RPMI7951 (cell line): ENCODE data around the gene MFAP4. TPM values are rescaled to one million over a fixed set of nuclear protein-coding genes. Genes with fewer than 3 reads are reported as not detected.

Source experiments
- DNase-seq: peaks from one replicate; pipeline ENCODE4 v3.0.0-alpha.2; 2012; ENCODE audit warnings: low read depth
- total RNA-seq: library from RNA; depleted of rRNA; stranded (reverse); fragments of >200 nt; shearing (Covaris generic); gene quantifications from 2 replicates; pipeline ENCODE4 v1.2.3, GENCODE V29; 2014

The MFAP4 gene
- total RNA-seq, 1 experiment from 2014 or later = 5.2 TPM

- DNase-seq = no peak
Observed at GRCh38 chr17:19410091-19410490, 23.1 kb upstream of the MFAP4 start.

DNA sequence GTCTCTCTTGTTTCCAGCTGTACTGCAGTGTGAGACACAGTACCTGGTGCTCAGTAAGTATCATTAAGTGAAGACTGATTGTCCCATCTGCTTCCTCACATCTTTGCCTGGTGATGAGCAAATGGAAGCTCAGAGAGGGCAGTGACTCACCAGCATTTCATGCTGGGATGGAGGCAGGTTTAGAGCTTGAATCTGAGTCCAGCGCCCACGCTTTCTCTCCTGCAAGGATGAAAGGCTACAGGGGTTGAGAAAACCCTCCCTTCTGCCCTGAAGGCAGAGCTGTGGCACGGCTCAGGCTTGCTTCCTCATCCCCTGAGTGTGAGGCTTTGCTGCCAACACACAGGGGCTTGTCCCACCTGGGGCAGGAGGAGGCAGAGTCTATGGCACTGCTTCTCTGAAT lies 22.5 kb upstream of the MFAP4 start:
- peak; percentile 80 for DNase-seq

- no peak for DNase-seq
Observed at GRCh38 chr17:19409066-19409465, 22.1 kb upstream of the MFAP4 start.

GRCh38 chr17:19408346-19408710 lies 21.3 kb upstream of the MFAP4 start:
- DNase-seq = no peak

GRCh38 chr17:19407601-19408345 lies 20.8 kb upstream of the MFAP4 start:
- DNase-seq = no peak

- no peak for DNase-seq
Observed at GRCh38 chr17:19405114-19405513, 18.1 kb upstream of the MFAP4 start.

DNA sequence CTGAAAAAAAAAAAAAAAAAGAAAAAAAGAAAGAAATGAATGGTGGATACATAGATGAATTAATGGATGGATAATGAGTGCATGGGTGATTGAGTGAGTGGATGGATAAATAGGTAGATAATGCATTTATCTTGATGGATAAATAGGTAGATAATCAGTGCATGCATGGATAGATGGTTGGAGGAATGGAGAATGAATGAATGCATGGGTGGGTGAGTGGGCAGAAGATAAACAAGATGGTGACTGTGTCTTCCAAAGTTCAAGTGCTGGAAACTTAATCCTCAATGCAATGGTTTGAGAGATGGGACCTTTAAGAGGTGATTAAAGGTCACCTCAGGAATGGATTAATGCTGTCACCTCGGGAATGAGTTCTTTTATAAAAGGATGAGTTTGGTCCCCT lies 17.3 kb upstream of the MFAP4 start:
- DNase-seq = no peak

DNA sequence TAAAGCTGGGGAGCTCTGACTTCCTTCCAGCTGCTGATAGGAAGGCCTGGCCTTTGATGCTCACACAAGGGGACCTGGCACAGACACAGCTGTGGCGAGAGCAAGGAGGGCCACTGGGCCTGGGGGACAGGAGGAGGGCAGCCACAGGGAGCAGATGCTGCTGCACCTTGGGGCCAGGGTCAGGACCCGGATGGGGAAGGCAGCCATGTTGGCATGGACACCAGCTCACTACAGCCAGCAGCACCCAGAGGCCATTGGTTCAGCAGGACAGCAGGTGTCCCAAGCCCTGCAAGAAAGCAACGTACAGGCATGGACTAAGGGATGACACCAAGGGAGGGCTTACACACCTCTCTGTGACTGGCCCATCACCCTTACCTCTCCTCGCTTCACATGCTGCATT lies 16.0 kb upstream of the MFAP4 start:
- DNase-seq = no peak

- no peak for DNase-seq
Observed at GRCh38 chr17:19402171-19402570, 15.2 kb upstream of the MFAP4 start.

DNA sequence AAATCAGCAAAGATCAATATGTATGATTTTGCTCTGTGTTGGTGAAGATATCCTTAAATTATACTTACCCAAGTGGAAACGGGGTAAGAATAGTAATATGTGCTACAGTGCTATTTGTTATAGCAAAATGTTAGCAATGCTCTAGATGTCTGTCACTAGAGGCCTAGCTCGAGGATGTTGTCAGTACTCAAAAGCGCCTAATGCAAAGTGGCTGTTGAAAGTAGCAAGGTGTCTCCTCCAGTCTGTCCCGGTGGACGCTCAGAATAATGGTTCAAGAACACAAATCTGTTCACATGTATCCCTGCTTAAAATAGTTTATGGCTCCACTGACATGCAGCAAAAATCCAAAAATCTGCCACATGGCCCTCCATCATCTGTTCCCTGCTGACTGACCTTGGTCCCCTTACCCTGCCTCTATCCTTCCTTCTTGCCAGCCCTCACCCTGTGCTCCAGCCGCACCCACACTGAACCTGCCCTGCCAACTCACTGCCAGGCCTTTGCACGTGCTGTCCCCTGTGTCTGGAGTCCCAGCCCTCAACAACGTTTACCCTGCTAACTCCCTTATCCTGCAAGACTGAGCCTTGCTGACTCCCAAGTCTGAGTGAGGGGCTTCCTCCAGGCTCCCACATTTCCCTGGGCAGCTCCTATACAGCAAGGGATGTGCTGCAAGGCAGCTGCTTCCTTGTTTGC lies 14.5 kb upstream of the MFAP4 start:
- no peak for DNase-seq

GRCh38 chr17:19399750-19400450 lies 12.9 kb upstream of the MFAP4 start:
- no peak for DNase-seq

DNA sequence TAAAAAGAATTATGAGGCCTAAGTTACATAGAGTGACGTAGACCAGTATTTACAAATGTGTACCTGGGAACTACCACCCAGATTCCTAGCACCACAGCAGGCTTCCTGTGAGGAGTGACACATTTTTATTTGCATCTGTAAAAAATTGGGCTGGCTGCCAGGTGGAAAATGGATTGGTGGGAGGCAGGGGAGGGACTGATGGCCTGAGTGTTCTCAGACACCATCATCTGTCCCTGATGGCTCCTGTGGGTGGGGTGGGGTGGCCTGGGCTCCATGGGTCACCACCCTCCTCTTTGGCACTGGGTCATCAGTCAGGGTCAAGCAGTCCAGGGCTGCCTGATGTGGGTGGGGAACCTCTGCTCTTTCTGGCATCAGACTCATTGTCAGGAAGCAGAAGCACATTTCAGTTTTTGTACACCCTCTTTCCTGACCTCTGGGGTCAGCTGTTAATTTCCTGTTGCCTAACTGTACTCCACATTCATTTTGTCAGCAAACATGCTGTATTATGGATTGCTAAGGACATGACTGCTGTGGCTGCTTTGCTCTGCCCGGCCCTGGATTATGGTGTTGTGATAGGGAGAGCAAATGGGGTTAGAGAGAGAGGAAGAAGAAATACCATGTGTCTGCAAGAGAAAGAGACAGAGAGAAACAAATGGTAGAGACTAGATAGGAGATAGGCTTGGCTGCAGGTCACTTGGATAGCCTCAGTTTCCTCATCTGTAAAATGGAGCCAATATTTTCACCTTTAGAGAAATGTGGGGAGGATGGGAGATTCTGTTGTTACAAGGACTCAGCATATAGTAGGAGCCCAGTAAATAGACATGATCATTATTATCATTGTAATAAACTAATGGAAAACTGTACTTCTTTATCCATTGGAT lies 11.6 kb upstream of the MFAP4 start:
- DNase-seq = no peak

- no peak for DNase-seq
Observed at GRCh38 chr17:19397556-19398041, 10.6 kb upstream of the MFAP4 start.

GRCh38 chr17:19392303-19392702 lies 5.3 kb upstream of the MFAP4 start:
- no peak for DNase-seq

DNA sequence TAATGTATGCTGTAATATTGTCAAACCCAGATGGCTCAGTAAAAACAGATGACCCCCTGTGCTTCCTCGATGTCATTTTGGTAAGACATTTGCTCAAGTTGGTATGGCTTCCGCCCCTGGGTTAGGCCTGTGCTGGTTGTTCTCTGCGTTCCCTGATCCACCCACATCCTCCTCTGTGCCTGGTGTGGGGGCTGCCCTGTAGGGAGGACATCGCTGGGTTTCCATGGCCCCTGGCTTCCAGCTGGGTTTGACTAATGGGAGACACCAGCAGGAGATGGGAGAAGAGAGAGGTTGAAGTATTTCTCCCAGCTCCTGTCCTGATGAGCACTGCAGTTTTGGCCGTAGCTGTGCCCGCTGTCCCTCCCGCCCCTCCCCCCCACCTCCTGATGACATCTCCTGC lies 4.4 kb upstream of the MFAP4 start:
- DNase-seq = no peak

- no peak for DNase-seq
Observed at GRCh38 chr17:19390951-19391350, 4.0 kb upstream of the MFAP4 start.

DNA sequence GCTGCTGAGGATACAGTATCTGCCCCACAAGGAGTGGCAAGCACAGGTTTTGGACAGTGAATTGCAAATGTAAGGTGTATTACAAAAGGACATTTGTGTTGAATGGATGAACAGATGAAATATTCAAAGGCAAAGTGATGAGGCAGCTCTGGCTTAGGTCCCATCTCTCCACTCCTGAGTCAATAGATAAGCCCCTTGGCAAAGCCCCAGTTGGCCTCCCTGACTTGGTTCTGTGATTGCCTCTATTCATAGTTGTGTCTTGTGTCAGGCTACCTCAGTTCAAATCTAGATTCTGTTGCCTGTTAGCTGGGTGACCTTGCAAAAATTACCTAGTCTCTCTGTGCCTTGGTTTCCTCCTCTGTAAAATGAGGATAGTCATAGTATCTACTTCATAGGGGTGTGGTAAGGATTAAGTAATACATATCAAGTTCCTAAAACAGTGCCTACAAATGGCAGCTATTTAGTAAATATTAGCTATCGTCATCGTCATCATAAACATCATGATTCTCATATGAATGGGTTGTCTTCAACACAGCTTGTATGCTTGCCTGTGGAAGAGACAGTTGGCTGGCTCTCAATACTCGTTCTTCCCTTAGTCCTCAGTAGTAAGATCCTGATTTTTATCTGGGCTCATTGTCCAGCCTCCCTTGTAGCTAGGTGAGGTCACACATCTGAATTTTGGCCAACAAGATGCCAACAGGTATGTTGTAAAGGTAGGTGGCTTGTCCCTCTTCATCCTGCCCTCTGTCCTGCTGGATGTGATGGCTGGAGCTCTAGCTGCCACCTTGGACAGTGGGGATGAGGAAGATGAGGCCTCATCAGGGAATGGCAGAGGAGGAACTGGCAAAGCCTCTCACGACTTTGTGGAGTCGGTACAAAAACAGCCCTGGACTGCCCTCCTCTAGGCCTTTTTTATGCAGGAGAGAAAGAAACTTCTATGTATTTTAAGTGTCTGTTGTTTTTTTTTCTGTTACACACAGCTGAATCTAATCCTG lies 2.1 kb upstream of the MFAP4 start:
- no peak for DNase-seq

DNA sequence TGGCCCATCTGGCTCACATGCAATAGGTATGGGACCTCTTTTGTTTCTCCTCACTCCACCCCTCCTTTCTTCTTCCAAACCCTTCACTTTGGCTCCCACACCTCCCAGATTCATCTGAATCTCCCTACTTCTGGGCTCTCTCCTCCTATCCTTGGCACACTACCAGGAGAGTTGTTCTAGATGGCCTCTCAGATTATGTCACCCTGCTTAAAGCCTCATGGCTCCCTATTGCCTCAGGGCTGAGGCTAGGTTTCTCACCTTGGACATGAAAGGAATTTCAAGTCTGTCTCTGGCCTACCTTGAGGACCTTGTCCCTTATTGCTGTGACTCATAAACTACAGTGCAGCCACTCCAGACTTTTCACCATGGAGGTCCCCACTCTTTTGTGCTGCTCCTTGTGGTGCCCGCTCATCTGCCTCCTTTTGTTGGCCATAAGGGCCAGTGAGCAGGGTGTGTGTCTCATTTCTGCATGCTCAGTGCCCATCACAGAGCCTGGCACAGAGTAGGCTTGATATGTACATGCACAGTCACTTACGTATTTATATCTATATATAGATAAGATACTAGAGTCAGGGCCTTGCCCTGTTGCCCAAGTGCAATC lies 1.0 kb upstream of the MFAP4 start:
- DNase-seq = peak; percentile 58

DNA sequence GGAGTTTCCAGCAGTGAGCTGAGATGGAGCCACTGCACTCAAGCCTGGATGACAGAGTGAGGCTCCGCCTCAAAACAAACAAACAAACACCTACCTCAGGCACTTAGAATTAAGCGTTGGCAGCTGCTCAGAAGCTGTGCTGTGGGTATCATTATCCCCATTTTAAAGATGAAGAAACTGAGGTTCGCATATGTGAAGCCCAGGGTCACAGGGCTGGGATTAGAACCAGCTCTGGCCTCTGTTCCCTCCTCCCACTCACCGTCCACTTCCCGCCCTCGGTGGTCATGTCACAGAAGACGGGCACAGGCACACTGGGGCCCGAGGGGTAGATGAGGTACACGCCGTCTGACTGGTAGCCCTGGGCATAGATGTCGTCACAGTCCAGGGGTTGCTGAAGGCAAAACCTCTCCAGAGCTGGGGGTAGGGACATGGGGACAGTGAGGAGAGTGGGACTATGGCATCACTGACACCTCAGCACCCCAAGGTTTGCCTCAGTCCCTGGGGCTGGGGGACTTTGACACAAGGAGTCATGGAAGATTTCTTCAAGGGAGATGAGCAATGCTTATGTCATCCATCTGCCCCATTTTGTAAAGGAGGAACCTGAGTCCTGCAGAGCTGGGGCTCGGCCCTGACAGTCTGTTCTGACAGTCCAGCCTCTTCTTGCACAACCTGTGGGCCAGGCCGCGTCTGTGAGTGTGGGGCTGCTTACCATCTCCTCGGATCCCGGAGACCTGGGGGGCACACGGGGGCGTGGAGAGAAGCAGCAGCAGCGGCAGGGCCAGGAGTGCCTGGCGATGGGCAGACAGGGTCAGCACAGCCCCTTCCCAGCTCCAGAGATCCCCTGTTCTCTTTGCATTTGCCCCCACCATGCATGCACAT lies 700 bp downstream of the MFAP4 start:
- peak; percentile 77 for DNase-seq
